NCI-H524 treated with DMSO at 0.1 percent for 48 hours (cell line): ENCODE results near the gene PLCZ1.
"Not testable (repeated sequence)": the region's sequence is repeated elsewhere in the genome, so short reads cannot be mapped to it uniquely, and the experiment has no call there.

Source experiments
- DNase-seq: peaks from one replicate; lab custom pipeline; 2025; lab: John Stamatoyannopoulos, UW

The PLCZ1 gene

GRCh38 chr12:18703911-18704310 lies 33.9 kb downstream of the PLCZ1 start:
- no peak for DNase-seq

GRCh38 chr12:18703321-18703720 lies 34.5 kb downstream of the PLCZ1 start:
- no peak for DNase-seq

- DNase-seq = no peak
Measured at GRCh38 chr12:18700271-18700670, 37.5 kb downstream of the PLCZ1 start.

GRCh38 chr12:18696971-18697602 lies 40.7 kb downstream of the PLCZ1 start:
- DNase-seq = no peak

- DNase-seq = not testable (repeated sequence)
Measured at GRCh38 chr12:18693986-18694385, 43.8 kb downstream of the PLCZ1 start.

GRCh38 chr12:18690653-18691052 lies 47.2 kb downstream of the PLCZ1 start:
- DNase-seq = no peak

GRCh38 chr12:18689771-18690170 lies 48.0 kb downstream of the PLCZ1 start:
- no peak for DNase-seq

- DNase-seq = no peak
Measured at GRCh38 chr12:18684430-18684829, 53.4 kb downstream of the PLCZ1 start.

- no peak for DNase-seq
Measured at GRCh38 chr12:18683327-18684013, 54.3 kb downstream of the PLCZ1 start.

GRCh38 chr12:18681818-18682217 lies 56.0 kb downstream of the PLCZ1 start:
- no peak for DNase-seq

GRCh38 chr12:18676996-18677588 lies 60.7 kb downstream of the PLCZ1 start:
- DNase-seq = no peak

- no peak for DNase-seq
Measured at GRCh38 chr12:18676141-18676540, 61.7 kb downstream of the PLCZ1 start.

GRCh38 chr12:18658829-18659228 lies 79.0 kb downstream of the PLCZ1 start:
- no peak for DNase-seq

- DNase-seq = no peak
Measured at GRCh38 chr12:18658179-18658578, 79.6 kb downstream of the PLCZ1 start.

- no peak for DNase-seq
Measured at GRCh38 chr12:18655351-18655750, 82.5 kb downstream of the PLCZ1 start.

GRCh38 chr12:18653465-18653864 lies 84.3 kb downstream of the PLCZ1 start:
- no peak for DNase-seq

GRCh38 chr12:18652596-18652995 lies 85.2 kb downstream of the PLCZ1 start:
- no peak for DNase-seq

GRCh38 chr12:18651525-18651924 lies 86.3 kb downstream of the PLCZ1 start:
- DNase-seq = no peak

- no peak for DNase-seq
Measured at GRCh38 chr12:18646286-18646890, 91.4 kb downstream of the PLCZ1 start.

- DNase-seq = no peak
Measured at GRCh38 chr12:18644564-18644963, 93.2 kb downstream of the PLCZ1 start.

GRCh38 chr12:18643681-18644080 lies 94.1 kb downstream of the PLCZ1 start:
- no peak for DNase-seq

- no peak for DNase-seq
Measured at GRCh38 chr12:18640321-18640955, 97.4 kb downstream of the PLCZ1 start.

- no peak for DNase-seq
Measured at GRCh38 chr12:18634382-18634781, 103.4 kb downstream of the PLCZ1 start.
